ENCODE data around the gene TXNDC11. TPM values are rescaled to one million over a fixed set of nuclear protein-coding genes. Genes with fewer than 3 reads are reported as not detected.

Gene TXNDC11
- total RNA-seq, 1 donor from 2014 or later, result 29.0 TPM

DNA sequence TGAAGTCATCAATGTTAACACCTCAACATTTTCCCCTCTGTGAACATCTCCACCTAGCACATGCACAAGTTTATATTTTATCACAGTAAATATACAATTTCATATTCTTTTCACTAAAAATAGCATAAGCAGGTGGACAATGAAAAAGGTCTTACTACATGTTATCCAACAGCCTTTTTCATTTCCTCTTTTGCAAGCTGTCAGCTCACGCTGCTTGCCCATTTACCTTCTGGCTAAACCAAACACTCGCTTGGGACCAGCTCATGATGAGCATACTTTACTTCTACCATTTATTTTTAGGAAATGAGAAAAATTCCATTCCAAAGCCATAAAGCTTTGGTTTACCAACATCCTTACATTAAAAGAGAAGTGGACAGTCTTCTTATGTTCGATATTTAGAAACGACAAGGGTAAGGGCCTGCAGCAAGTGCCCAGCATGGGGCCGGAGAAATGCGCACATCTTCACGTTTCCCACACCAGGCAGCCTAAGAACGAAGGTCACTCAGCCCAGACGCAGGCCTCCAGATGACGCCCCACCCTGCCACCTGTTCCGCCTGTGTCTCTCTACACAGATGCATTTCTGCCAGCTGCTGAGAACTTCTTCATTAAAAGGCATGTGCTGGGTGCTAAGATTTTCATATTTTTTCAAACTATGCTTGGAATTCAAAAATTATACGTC is 60.5 kb downstream of the TXNDC11 start:
- H3K79me2 ChIP-seq (ENCODE audit: insufficient read depth, low read length), result peaks cover 7% of the 10 kb centered on the region
- Mint-ChIP-seq H3K36me3 (ENCODE audit: low read depth, unreplicated experiment) (peaks cover 24% of the 10 kb centered on the region), H3K4me3 (ENCODE audit: unreplicated experiment) (no peak overlapping the region), H3K9me3 (ENCODE audit: unreplicated experiment) (no peaks in the 10 kb centered on the region), H3K27ac (ENCODE audit: unreplicated experiment) (peak overlapping the region; percentile 21), H3K27me3 (ENCODE audit: low read depth, unreplicated experiment) (no peaks in the 10 kb centered on the region), H3K4me1 (ENCODE audit: low read depth, unreplicated experiment) (peaks cover 34% of the 10 kb centered on the region)
- H3K4me1 ChIP-seq (ENCODE audit: insufficient read depth, low read length), result peaks cover 30% of the 10 kb centered on the region
- no peak overlapping the region for H3K4me3 ChIP-seq (ENCODE audit: insufficient read depth, low read depth, low read length)
- peak overlapping the region; percentile 9 for H3K4me2 ChIP-seq (ENCODE audit: low read length)
- no peak for FAIRE-seq
- H3K27ac ChIP-seq (ENCODE audit: low read depth, low read length), result peak overlapping the region; percentile 72
- TF ChIP-seq EZH2 (IDR thresholded peaks at IDR 0.05; ENCODE audit: insufficient read depth, low read length), result no peak
- TF ChIP-seq, protein P1, sequence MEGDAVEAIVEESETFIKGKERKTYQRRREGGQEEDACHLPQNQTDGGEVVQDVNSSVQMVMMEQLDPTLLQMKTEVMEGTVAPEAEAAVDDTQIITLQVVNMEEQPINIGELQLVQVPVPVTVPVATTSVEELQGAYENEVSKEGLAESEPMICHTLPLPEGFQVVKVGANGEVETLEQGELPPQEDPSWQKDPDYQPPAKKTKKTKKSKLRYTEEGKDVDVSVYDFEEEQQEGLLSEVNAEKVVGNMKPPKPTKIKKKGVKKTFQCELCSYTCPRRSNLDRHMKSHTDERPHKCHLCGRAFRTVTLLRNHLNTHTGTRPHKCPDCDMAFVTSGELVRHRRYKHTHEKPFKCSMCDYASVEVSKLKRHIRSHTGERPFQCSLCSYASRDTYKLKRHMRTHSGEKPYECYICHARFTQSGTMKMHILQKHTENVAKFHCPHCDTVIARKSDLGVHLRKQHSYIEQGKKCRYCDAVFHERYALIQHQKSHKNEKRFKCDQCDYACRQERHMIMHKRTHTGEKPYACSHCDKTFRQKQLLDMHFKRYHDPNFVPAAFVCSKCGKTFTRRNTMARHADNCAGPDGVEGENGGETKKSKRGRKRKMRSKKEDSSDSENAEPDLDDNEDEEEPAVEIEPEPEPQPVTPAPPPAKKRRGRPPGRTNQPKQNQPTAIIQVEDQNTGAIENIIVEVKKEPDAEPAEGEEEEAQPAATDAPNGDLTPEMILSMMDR (IDR thresholded peaks at IDR 0.05; ENCODE audit: insufficient read depth, low read depth, low read length), result no peak
- H4K20me1 ChIP-seq (ENCODE audit: insufficient read depth, low read length), result peaks cover 75% of the 10 kb centered on the region
- no peak for DNase-seq (ENCODE audit: low read depth)
- H2AFZ ChIP-seq (ENCODE audit: low read depth, low read length), result no peak overlapping the region
- H3K9ac ChIP-seq (ENCODE audit: low read length), result peak overlapping the region; percentile 45
- H3K27me3 ChIP-seq (ENCODE audit: insufficient read depth, low read length), result no peaks in the 10 kb centered on the region
- peaks cover 15% of the 10 kb centered on the region for H3K36me3 ChIP-seq (ENCODE audit: insufficient read depth, low read length)
- H3K9me3 ChIP-seq (ENCODE audit: insufficient read depth, low read depth, low read length), result no peaks in the 10 kb centered on the region

GRCh38 chr16:11681556-11681955 is 61.1 kb downstream of the TXNDC11 start:
- H3K4me1 Mint-ChIP-seq (ENCODE audit: low read depth, unreplicated experiment), result peaks cover 38% of the 10 kb centered on the region
- FAIRE-seq, result no peak

More at GRCh38 chr16:11681556-11681955, 61.1 kb downstream of the TXNDC11 start:
- Mint-ChIP-seq H3K27ac (ENCODE audit: unreplicated experiment) (no peak overlapping the region), H3K4me3 (ENCODE audit: unreplicated experiment) (no peak overlapping the region), H3K36me3 (ENCODE audit: low read depth, unreplicated experiment) (peaks cover 28% of the 10 kb centered on the region), H3K27me3 (ENCODE audit: low read depth, unreplicated experiment) (no peaks in the 10 kb centered on the region), H3K9me3 (ENCODE audit: unreplicated experiment) (no peaks in the 10 kb centered on the region)
- no peak overlapping the region for H3K27ac ChIP-seq (ENCODE audit: low read depth, low read length)
- DNase-seq (ENCODE audit: low read depth), result no peak
- TF ChIP-seq EZH2 (IDR thresholded peaks at IDR 0.05; ENCODE audit: insufficient read depth, low read length), result no peak
- TF ChIP-seq, protein P1 (IDR thresholded peaks at IDR 0.05; ENCODE audit: insufficient read depth, low read depth, low read length), result no peak
- no peak overlapping the region for H3K4me3 ChIP-seq (ENCODE audit: insufficient read depth, low read depth, low read length)
- H3K27me3 ChIP-seq (ENCODE audit: insufficient read depth, low read length), result no peaks in the 10 kb centered on the region
- peaks cover 81% of the 10 kb centered on the region for H4K20me1 ChIP-seq (ENCODE audit: insufficient read depth, low read length)
- H2AFZ ChIP-seq (ENCODE audit: low read depth, low read length), result no peak overlapping the region
- H3K36me3 ChIP-seq (ENCODE audit: insufficient read depth, low read length), result peaks cover 14% of the 10 kb centered on the region
- peaks cover 7% of the 10 kb centered on the region for H3K79me2 ChIP-seq (ENCODE audit: insufficient read depth, low read length)
- peaks cover 31% of the 10 kb centered on the region for H3K4me1 ChIP-seq (ENCODE audit: insufficient read depth, low read length)
- no peaks in the 10 kb centered on the region for H3K9me3 ChIP-seq (ENCODE audit: insufficient read depth, low read depth, low read length)
- no peak overlapping the region for H3K9ac ChIP-seq (ENCODE audit: low read length)
- H3K4me2 ChIP-seq (ENCODE audit: low read length), result no peak overlapping the region
